GM21529 (cell line): Measurements from ENCODE around the gene FADS6.

ENCODE experiments used
- ATAC-seq: cut with Tn5 transposase; IDR thresholded peaks from one replicate; pipeline ENCODE4 v1.9.1; 2021; ENCODE audit not compliant: unreplicated experiment

The FADS6 gene

GRCh38 chr17:74833501-74834377, 59.7 kb downstream of the FADS6 start:
- no peak for ATAC-seq

GRCh38 chr17:74832421-74832820, 61.0 kb downstream of the FADS6 start:
- ATAC-seq = no peak

GRCh38 chr17:74831444-74832146, 61.8 kb downstream of the FADS6 start:
- ATAC-seq = no peak

- ATAC-seq = no peak
Observed at GRCh38 chr17:74830861-74831260, 62.6 kb downstream of the FADS6 start.

- no peak for ATAC-seq
Observed at GRCh38 chr17:74827800-74828199, 65.6 kb downstream of the FADS6 start.
